ENCODE data around the gene GGTLC3.
"Not testable (repeated sequence)": the region's sequence is repeated elsewhere in the genome, so short reads cannot be mapped to it uniquely, and the experiment has no call there.

GGTLC3 gene

DNA sequence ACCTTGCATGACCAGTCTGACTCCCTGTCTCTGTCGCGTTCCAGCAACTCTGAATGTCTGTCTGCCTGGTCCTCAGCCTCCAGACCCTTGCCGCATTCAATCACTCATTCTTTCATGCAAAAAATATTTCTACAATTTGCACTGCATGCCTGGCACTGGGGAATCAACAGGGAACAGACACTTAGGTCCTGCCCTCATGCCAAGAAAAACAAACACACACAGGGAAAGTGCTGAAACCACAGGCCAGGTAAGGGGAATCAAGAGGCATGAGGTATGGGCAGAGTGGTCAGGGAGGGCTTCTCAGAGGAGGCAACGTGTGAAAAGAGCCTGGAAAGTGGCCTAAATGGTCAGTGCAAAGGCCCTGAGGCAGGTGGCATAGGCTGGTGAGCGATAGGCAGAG is at the start of gene GGTLC3:
Gene GGTLC3, minus strand, starts transcription at position 101 of the 400 bp plus-strand sequence. CDS start 264 bp downstream, outside the sequence.
- DNase-seq = not testable (repeated sequence)

DNA sequence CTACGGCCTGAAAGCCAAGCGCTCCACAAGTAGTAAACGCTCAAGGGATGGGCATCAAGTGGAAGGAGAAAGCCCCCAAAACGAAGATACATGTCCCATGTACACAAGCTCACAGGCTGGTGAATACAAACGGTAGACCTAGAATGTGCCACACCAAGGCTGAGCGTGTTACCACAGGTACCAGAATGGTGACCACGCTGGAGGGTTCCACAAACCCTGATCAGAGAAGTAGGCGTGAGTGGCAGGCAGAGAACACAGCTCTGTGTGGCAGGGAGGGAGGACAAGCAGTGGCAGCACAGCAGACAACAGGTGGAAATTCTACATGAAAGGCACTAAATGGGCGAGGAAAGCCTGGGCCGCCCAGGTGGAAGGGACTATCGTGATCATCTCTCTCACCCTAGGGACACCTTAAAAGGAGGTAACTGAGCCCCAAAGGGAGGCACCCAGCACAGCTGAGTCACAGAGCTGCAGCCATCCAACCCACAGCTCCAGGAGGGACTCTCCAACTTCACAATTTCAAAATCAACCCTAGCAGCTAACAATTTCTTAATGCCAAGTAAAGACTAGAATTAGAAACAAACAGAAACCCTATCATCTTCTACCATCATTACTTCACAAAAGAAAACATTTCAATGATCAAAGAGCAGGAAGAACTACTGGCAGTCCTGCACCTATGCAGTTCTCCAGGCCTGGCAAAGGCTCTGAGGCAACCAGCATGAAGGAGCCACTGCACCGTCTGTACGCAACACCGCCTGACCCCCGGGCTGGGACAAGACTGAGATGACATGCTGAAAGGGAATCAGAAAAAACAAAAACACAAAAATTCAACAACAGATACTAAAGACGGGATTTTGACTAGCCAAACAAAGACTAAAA is 42.4 kb upstream of the GGTLC3 start:
- not testable (repeated sequence) for DNase-seq

DNA sequence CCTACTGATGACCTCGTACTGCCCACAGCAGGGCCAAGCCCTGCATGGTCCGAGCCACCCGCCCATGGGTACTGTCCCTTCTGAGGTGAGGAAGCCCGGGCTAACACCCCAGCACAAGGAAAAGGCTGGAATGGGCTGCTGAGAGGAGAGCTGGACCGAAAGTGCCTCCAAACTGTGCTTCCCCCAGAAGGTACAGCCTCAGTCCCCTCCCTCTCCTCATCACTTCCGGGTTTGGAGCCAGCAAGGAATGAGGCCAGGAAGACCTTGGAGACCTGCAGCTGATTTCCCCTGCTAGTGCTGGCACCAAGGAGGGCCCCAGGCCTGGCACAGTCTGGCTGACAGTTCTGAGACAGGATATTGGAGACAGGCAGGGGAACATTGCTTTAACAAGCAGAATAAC is 41.0 kb upstream of the GGTLC3 start:
- DNase-seq = not testable (repeated sequence)

DNA sequence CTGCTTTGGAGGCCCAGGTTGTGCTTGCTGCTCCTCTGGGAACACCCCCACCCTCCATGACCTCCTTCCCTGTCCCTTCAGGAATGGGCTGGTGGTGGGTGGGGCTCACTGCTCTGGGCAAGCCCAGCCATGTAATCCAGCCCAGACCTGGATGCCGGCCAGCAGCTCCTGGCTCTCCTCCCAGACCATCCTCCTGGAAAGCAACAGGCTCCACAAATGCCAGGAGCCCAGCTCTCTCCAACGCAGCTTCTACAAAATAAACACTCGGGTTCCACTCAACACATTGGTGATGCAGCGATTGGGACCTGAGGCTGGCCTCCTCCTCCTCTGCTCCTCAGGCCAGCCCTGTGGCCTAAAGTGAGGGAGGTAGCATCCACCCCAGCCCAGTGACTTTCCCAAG is 40.6 kb upstream of the GGTLC3 start:
- DNase-seq = not testable (repeated sequence)

DNA sequence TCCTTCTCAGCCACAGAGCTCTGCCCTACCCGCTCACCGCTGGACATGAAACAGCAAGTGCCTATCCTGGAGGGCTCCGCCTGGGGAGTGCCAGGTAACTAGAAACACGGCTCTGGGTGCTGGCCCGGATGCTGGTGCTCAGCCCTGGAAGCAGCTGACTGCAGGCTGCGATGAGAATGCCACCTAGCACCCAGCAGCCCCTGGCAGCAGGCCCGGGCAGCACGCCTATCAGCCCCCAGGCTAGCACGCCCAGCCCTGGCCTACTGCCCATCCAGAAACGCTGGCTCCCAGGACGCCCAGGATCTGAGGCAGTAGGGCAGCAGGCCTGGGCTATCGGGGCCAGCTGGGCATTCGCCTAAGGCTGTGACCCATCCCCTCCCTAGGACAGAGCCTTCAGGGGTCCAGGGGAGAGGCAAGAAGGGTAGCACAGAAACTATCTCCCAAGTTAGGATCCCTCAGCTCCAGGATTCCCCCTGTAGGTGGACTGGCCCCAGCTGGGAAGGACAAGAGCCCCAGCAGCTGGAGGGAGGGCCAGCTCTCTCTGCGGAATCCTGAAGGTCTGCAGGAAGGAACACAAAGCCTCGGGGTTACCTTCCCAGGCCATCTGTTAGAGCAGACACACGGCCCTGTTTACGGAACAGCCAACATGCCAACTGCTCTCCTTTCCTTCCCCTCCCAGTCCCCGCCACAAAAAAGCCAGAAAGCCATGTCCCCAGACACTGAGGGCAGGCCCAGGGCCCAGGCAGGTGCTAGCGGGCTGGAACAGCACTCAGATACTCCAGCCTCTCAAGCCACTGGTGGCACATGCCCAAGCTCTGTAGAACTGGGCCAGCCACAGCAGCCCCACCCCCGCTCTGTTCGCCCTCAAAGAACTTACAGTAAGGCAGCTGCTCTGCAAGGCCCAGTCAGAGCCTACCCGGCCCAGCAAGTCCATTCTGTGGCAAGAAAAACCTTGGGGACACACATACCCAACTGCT is 36.6 kb upstream of the GGTLC3 start:
- not testable (repeated sequence) for DNase-seq

DNA sequence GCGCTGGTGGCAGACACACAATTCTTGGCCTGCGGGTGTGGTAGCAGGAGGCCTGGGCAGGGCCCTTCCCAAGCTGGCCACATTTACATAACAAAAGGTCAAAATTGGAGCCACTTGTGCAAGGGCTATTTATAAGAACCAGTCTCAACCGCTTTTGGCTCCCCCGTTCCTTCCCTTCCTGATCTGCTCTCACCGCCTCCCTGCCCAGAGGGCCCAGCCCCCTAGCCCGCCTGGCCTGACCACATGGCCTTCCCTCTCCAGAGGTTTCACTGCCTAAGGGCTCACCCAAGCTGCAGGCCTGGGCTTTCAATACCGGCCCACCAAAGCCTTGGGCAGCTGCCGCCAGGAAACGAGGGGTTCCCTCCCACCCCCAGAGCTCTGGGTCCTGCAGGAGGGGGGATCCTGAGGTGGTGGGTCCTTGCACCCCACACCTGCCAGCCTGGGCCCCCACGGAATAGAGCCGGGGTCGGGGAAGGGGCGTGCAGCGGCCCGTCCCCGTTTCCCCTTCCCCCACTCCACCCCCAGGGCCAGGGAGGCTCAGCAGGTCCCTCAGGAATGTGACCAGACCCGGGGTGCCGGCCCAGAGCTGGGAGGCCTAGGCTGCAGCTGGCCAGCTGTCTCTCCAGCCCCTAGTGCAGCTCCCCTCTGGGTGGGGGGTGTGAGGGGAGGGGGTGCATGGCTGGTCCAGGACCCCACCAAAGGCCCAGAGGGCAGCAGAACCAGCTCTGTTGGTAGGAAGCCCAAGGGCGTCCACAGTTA is 35.1 kb upstream of the GGTLC3 start:
- not testable (repeated sequence) for DNase-seq

DNA sequence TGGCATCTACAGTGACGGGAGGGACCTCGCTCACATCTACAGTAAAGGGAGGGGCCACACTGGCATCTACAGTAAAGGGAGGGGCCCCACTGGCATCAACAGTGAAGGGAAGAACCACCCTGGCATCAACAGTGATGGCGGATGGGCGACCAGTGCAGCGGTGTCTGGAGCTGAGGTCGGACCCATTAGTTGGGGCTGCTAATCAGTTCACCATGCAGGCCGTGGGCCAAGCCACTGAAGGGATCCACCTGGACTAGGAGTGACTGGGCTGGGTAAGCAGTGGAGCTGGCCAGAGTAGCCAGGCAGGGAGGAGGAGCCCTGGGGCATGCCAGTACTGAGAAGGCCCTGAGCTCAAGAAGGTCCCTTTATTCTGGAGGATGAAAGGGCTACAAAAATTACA is 33.1 kb upstream of the GGTLC3 start:
- not testable (repeated sequence) for DNase-seq

DNA sequence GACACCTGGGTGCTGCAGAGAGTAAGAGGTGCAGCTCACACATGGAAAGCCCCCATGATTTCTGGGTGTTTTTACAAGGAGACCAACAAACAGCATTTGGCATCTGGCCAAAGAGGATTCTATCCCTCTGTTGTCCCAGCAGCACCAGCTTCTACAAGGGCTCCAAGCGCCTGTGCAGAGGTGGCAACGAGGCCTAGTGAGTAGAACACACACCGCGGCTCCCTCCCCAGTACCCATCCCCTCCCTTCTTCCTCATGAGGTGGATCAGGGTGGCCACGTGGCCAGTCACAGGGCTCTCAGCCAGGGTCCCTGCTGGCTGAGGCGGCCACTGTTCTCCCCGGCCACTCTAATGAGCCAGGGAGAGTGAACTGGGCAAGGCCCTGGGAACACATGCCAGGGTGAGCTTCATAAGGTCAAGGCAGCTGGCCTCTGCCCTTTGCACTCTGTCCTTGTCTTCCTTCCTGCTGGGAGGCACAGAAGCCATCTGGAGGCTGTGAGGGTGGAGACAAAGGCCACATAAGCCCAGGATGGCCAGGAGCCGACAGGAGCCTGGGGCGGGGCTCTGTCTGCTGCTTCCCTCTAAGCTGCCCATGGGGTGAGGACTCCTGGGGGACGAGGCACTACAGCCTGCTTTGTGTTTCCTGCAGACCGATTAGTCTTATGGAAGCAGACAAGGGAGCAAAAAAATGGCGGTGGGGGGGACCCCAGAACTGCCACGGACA is 31.7 kb upstream of the GGTLC3 start:
- DNase-seq = not testable (repeated sequence)

DNA sequence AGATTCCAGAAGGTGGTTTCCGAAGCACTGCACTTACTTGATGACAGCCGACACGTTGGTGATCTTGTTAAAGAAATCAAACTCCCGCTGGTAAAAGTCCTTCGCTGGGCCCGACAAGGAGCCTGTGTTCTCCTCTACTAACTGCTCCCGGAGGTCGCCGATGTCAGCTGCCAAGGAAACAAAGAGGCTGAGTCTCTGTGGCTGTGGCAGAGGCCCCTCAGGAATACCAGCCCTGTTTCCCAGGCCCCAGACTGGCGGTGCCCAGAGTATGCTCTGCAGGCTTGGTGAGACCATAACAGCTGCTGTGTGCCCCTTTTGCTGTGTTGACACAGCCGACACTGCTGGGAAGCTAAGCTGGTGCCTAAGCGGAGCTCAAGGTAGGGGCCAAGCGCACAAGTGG is 26.7 kb upstream of the GGTLC3 start:
- DNase-seq = not testable (repeated sequence)

DNA sequence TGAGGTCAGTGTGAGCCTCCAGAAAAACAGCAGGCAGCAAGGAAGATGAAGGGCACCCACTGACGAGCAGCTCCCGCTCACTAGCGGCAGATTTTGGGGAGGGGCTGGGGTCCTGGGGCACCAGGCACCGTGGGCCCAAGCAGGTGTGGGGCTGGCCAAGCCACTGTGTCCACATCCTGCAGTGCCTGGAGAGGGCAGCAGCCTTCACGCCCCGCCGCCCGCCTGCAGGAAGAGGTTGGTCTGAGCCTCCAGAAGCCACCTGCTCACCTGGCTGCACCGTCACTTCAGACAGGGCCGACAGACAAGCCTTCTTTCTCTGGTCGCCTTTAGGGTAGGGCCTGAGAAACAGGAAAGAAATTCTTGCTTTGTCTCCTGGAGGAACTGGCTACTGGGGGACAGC is 25.4 kb upstream of the GGTLC3 start:
- not testable (repeated sequence) for DNase-seq

DNA sequence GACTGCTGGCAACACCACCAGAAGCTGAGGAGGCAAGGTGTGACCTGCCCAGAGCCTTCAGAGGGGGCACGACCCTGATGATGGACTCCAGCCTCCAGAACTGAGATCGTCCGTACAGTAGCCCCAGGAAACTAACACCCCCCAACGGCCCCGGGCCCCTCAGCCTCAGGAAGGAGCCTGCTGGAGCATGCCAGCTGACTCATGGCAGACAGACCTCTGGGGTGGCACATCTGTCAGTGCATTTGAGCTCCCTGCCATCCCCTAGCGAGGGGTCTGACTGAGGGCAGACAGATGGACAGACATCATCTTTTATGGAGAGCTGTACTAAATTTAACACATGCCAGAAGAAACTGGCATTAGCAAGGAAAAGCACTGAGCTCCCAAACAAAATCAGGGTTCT is 22.0 kb upstream of the GGTLC3 start:
- DNase-seq = not testable (repeated sequence)

DNA sequence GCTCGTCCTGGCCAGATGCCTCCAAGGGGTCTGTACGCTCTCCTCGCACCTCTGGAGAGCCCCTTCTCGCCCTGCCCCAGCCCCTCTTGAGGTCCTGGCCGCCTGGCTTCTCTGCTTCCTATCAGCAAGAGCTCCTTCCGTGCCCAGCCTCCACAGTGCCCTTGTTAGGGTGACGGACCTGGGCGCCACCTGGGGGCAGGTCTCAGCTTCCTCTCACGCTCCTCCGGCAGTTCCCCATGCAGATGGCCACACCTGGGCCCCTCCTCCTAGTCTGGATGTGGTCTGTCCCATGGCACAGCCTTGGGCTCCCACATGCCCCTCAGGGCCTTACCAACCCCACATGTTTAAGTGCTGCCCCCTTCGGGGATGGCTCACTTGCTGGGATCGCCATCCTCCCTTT is 16.4 kb upstream of the GGTLC3 start:
- DNase-seq = not testable (repeated sequence)

DNA sequence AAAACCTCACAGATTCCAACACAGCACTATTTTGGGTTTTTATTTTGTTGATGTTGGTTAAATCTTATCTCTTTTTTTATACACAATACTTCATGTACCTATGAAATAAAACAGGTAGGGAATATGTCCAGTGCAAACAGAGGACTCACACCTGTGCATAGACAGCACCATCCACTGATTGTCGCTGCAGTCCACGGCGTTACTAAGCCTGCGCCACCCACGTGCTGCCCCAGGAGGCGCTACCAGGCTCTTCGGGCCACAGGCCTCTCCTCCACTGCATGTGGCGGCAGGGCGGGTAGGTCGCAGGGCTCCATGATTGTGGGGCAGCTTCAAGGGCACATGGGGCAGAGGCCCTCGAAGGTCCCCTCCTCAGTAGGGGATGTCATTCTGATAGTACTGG is 15.7 kb upstream of the GGTLC3 start:
- not testable (repeated sequence) for DNase-seq

DNA sequence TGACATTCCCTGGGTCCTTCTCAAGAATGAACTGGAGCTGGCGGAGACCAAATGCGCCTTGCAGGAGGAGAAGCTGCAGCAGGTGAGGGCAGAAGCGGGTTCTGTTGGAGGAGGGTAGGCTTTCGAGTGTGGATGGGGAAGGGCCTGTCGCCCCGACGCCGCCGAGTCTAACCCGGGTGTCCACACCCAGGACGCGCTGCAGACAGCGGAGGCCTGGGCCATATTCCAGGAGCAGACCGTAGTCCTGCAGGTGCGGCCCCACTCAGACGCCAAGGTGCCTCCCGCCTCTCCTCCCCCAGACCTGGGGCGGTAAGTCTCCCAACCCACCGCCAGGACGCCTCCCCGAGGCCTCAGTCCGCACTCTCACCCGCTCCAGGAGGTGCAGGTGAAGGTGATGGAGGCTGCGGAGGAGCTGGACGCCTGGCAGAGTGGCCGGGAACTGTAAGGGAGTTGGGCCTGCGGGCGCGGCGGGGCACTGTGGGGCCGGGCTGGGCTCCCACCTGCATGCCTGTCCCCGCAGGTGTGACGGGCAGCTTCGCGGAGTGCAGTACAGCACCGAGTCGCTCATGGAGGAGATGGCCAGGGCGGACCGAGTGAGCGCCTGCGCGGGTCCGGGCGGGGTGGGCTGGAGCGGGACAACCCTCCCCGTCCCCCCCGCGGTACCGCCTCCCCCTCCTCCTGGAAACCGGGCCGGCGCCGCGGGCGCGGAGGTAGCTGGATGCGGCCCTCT is 11.6 kb upstream of the GGTLC3 start:
- not testable (repeated sequence) for DNase-seq

DNA sequence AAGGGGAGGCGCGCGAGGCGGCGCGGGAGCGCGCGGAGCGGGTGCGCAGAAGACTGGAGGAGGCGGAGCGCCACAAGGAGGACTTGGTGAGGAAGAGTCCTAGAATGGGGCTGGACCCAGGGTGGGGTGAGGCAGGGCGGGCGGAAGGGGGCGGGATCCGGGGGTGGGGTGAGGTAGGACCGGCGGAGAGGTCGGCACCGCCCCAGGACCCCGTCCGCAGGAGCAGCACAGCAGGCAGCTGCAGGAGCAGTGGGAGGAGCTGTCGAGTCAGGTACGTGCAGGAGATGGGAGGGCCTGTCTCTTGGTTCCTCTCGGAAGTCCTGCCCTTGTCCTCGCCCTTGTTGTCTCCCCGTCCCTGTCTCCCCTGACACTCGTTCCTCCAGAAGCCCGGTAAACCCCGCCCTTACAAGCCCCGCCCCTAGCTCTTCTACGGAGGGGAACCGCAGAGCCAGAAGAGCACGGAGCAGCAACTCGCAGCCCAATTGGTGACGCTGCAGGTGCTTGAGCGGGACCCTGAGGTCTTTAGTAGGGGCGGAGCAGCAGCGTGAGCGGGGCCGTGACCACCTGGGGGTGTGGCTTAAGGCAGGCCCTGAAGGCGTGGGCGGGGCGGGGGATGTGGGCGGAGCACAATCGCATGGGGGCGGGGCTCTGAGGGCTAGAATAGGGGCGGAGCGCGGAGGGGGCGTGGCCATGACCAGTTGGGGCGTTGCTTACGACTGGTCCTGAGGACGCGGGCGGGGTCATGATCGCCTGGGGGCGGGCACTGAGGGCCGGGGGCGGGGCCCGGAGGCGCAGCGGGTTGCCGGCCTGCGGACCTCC is 10.8 kb upstream of the GGTLC3 start:
- not testable (repeated sequence) for DNase-seq

DNA sequence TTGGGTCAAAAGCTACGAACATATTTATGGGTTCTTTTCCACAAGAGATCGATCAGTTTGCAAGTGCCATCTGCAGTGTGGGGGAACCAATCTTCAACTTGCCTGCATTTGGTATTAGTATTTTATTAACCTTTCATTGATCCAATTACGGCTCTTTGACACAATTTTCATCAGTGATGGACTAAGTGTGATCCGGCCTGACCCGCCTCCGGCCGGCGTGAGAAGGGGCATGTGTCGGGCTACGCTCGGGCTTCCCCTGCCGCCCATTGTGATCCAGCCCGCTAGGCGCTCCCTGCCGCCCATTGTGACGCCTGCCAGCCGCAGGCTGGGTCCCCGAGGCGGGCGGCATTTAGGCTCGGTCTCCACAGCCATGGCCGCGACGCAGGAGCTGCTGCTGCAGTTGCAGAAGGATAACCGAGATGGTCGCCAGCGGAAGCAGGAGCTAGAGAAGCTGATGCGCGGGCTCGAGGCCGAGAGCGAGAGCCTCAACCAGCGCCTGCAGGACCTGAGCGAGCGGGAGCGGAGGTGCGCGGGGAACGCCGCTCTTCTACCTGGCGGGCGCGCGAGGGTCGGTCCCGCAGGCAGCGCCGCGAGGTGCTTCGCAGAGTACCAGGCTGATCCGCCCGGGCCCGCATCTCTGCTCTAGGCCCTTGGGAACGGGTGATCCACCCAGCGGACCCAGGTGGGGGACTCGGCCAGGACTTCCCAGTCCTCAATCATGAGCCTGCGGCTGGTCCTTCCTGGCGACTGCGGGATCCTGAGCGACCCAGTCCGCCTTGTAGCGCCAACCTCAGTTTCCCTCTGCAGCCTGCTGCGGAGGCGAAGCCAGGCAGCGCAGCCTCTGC is 10.0 kb upstream of the GGTLC3 start, which contains the start of gene TMEM191B:
Gene TMEM191B, plus strand, starts transcription at position 51 of the 845 bp plus-strand sequence. Its CDS starts 179 bp downstream, at position 230.
- not testable (repeated sequence) for DNase-seq

DNA sequence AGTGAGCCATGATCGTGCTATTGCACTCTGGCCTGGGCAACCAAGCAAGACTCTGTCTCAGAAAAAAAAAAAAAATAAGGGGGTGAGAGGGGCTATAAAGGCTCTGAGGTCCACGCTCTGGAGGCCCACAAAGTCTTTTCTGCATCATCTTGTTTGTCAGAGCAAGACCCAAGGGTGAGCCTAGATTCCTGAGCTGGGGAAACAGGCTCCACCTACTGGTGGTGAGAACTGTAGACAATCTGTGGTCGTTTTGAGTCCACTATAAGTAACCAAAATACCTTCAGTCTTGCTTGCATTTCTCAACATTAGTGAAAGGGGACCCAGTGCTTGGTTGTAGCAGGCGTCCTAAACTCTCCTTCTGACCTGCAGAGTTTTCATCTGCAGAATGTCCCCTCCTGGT is 5.4 kb upstream of the GGTLC3 start:
- not testable (repeated sequence) for DNase-seq

DNA sequence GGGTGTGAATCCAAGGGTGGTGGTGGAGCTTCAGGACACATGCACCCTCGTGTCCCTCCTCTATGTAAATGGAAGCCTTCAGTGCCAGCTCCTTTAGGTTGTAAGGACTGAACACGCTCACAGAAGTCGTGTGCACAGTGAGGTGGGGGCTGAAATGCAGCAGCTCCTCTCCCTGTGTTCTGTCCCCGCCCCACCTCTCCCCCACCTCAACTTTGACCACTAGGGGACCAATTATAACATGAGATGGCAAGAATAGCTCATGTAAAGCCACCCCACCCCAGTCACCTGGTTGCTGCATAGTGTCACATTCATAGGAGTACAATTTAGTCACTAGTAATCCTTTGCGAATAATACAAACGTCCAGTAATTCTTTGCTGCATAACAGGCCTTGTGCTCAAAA is 4.8 kb upstream of the GGTLC3 start:
- not testable (repeated sequence) for DNase-seq

DNA sequence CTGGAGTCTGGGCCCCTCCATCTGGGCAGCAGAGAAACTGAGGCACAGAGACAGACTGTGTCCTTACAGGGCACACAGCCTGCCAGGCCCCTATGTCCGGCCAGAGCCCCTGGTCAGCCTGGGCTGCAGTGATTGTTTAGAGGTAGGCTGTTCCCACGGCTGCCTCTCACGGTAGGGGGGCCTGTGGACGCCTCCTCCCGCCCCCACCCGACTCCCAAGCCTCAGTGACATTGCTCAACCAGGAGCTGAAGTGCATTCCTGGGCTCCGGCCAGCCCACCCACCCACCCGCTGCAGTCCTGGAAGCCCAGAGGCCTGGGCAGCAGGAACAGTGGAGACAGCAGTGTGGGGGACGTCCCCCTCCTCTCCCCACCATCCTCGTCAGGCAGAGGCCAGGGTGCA is 4.5 kb downstream of the GGTLC3 start:
- not testable (repeated sequence) for DNase-seq

Data from stimulated activated naive CD4-positive, alpha-beta T cell (primary cell).